NCI-H748 treated with DMSO at 0.1 percent for 48 hours (cell line): ENCODE results near the gene ATE1.
"Not testable (repeated sequence)": the region's sequence is repeated elsewhere in the genome, so short reads cannot be mapped to it uniquely, and the experiment has no call there.

Experiments used
- DNase-seq: peaks from one replicate; lab custom pipeline; 2025; lab: John Stamatoyannopoulos, UW

Gene ATE1

DNA sequence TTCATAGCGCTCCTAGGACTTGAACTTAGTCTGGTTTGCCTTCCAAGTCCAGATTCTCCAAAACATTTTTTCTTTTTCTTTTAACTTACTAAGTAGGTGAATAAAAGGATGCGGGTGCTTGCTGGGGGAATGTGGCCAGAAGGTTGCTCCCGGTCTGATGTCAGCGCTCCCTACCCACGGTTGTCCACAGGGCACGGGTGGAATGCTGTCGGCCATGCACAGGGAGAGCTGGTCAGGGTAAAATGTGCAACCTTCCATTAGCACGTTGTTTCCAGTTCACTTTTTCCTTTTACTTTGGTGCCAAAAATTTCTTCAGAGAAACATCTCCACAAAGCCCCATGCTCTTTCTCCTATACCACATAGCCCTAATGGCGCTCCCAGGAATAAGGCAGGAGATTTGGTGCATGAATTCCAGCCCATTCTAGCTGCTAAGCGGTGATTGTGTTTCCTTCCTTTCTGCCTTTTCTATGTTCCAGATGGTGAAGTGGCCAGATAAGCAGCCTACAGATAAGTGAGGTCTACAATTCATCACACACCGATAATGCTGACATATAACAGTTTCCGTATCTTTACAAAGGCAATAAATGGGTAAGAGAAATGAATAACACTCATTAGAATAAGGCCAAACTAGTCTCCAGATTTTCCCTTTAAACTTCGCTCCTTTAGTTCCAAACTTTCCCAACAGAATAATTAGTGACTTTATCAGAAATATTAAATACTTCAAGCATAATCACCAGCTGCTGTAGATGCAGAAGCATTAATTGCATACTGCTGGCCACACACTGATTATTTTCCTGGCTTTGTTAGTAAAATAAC lies 191.3 kb downstream of the ATE1 start:
- DNase-seq, result no peak

DNA sequence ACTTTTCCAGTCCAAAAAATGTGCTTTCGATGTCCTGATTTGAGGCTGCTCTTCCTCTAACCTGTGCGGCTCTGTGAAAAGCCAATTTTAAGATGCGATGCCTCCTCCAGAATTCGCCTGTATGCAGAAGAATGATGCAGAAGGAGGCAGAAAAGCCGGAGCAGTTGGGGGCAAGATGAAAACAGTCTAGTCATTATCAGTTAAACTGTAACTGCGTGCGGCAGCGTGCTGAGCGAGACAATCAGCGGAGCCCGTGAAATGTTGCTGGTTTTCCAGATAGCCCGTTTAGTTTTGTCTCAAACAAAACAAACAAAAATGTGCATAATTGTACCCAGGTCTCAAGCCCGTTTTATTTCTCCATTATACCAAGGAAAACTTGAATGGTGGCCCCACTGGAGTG lies 192.6 kb downstream of the ATE1 start:
- no peak for DNase-seq

GRCh38 chr10:121734589-121735045 lies 193.2 kb downstream of the ATE1 start:
- DNase-seq, result no peak

- DNase-seq, result no peak
Observed at GRCh38 chr10:121732656-121733445, 195.0 kb downstream of the ATE1 start.

- DNase-seq, result no peak
Observed at GRCh38 chr10:121732172-121732571, 195.7 kb downstream of the ATE1 start.

DNA sequence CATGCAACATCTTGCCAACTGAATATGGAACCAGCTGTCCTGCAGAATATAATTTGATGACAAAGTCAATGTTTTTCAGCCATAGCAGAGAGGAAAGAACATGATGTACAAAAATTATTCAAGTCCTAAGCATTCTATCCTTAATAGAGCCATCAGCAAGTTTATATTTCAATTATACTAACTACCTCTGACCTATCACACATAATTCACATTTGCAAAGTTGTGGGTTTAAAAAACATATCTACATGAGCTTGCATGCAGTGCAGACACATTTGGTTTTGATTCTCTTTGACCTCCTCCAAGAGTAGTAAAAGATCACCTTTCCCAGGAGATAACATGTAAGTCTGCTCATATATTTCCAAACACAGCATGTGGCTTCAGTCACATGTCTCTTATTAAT lies 203.5 kb downstream of the ATE1 start:
- DNase-seq, result no peak

DNA sequence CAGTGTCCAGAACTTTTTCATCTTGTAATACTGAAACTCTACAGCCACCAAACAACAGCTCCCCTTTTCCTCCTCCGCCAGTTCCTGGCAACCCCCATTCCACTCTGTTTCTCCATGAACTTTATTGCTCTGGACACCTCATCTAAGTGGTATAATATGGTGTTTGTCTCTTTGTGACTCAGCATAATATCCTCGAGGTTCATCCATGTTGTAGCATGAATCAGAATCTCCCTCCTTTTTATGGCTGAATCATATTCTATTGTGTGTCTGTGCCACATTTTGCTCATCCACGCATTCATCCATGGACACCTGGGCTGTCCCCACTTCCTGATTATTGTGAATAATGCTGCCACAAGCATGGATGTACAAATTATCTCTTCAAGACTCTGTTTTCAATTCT lies 205.2 kb downstream of the ATE1 start:
- no peak for DNase-seq

DNA sequence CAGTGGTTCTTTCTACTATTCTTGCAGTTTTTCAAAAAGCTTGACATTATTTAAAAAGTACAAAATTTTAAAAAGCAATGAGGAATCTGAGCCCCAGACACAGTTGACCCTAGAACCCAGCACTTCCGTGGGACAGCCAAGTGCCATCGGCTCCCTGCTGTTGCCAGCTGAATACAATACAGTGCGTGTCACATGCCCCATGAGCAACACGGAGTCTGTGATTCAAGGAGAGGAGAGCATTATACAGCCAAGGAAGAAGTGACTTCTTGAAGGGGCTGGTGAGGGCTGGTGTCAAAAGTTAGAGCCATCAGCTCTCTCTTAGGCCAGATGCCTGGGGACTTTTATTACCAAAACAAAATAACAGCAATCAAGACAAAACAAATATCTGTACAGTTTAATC lies 206.6 kb downstream of the ATE1 start:
- no peak for DNase-seq

DNA sequence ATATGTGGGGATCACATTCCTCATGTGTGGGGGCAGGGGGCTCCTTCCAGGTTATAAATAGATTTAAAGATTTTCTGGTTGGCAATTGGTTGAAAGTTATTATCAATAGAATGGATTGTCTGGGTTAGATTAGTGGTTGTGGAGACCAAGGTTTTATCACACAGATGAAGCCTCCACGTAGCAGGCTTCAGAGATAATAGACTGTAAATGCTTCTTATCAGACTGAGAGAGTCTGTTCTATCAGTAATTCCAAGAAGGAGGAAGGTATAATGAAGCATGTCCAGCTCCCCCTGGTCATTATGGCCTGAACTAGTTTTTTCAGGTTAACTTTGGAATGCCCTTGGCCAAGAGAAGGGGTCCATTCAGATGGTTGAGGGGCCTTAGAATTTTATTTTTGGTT lies 211.9 kb downstream of the ATE1 start:
- DNase-seq, result no peak

GRCh38 chr10:121715076-121715475 lies 212.8 kb downstream of the ATE1 start:
- no peak for DNase-seq

- no peak for DNase-seq
Observed at GRCh38 chr10:121713486-121713885, 214.3 kb downstream of the ATE1 start.

DNA sequence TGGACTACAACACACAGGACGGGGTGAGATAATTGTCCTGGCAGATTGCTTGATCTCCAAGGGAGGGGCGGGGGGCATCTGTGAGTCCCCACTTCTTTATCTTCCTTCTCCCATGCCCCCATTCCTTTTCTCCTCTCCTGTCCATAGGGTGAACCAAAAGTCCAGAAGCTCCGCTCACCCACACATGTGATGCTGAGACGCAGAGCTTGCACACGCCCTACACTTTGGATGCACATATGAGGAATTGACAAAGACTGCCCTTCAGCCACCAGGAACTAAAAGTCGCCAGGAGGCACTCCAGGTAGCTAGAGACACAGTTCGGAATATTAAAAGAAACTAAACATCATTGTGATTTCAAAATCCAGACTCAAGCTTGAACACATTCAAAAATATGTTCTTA lies 216.9 kb downstream of the ATE1 start:
- DNase-seq, result no peak

- DNase-seq, result no peak
Observed at GRCh38 chr10:121710207-121710606, 217.6 kb downstream of the ATE1 start.

DNA sequence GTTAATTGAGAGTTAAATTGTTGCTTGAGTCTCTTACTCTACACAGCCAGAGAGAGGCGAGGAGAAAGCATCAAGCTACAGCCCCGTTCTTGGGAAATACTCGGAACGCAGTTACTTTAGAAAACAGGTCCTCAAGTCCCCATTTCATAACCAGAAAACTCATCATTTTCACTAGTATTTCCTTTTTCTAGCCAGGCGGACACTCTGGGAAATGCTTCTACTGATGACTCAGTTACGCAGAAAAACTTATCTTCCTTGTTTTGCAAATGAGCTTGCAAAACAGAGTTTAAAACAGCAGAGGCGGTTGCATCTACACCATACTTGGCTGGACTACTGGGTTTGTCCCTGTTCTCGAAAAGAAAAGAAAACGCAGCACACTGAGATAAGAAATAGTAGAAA lies 218.2 kb downstream of the ATE1 start:
- no peak for DNase-seq

GRCh38 chr10:121708728-121709674 lies 218.8 kb downstream of the ATE1 start:
- no peak for DNase-seq

DNA sequence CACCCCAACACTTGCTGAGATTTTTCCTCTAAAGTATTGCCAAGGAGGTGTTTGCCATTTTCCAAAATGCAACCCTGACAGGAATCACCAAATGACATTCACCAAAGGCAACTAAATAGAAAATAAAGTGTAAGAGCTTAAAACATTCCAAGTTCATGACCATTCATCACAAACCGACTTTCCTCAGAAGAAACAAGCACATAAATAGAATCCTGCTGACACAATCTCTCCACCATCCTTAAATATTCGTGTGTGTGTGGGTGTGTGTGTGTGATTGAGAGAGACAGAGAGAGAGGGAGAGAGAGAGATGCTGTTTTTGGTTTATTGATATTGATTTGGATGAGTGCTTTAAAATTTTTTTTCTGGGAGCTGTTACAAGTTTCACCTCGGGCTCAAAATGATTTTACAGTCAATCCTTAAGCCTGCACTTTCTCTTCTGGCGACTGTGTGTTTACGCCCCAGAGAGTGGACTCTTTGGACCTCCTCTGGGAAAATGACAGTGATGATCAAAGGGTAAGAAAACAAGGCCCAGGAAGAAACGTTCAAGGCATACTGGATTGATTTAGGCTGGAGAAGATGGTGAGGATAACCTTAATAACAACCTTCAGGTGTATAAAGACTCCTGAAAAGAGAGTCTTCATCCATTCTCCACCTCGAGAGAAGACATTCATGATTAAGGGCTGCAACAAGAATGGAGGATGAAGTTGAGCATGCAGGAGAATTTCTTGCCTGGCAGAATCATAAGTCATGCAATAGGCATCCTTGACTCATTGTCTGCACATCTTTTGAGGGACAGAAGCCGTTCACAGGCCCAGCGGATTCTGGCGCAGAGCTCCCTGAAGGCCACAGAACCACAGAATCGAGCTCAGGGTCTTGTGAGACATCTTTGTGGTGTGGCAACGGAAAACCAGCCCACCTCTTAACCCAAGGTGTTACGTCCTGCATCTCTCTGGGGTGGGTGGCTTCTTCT lies 225.2 kb downstream of the ATE1 start:
- DNase-seq, result no peak

- DNase-seq, result no peak
Observed at GRCh38 chr10:121700416-121700815, 227.4 kb downstream of the ATE1 start.

DNA sequence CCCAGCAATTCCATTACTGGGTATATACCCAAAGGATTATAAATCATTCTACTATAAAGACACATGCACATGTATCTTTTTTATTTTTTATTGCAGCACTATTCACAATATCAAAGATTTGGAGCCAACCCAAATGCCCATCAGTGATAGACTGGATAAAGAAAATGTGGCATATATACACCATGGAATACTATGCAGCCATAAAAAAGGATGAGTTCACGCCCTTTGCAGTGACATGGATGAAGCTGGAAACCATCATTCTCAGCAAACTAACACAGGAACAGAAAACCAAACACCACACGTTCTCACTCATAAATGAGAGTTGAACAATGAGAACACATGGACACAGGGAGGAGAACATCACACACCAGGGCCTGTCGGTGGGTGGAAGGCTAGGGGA lies 228.1 kb downstream of the ATE1 start:
- not testable (repeated sequence) for DNase-seq

- no peak for DNase-seq
Observed at GRCh38 chr10:121698902-121699301, 228.9 kb downstream of the ATE1 start.

DNA sequence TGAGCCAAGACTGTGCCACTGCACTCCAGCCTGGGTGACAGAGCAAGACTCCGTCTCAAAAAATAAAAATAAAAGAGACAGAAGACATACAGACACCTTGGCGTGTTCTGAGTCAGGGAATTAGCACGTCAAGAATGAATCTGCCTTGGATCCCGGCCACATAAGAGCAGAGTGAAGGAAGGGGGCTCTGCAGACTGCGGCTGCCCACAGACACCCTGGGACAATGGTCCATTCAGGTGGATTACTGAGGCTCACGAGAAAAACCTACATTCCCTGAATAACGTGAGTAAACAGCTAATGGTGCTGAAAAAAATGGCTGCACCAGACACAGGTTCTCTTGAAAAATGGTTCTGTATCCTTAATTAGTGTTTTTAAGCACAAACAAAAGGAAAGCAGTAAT lies 229.5 kb downstream of the ATE1 start:
- no peak for DNase-seq

GRCh38 chr10:121696854-121697253 lies 231.0 kb downstream of the ATE1 start:
- no peak for DNase-seq
